AG04450 (cell line): ENCODE measurements around the gene SIRT7. TPM values are rescaled to one million over a fixed set of nuclear protein-coding genes. Genes with fewer than 3 reads are reported as not detected.

ENCODE experiments used
- CTCF ChIA-PET: fragments of 300-600, 350-600 bp; formaldehyde crosslinking; extraction: SDS; loops from one replicate; lab custom pipeline; 2022; ENCODE audit warnings: antibody characterized with exemption, inconsistent platforms; lab: Charles Lee
- POLR2A ChIA-PET: fragments of 350-600 bp; formaldehyde crosslinking; extraction: SDS; loops from one replicate; lab custom pipeline; 2021; ENCODE audit warnings: antibody characterized with exemption, inconsistent platforms; lab: Yijun Ruan, JAX
- DNase-seq: peaks from one replicate; pipeline ENCODE4 v3.0.0-alpha.2; 2011; ENCODE audit warnings: low read depth, low spot score
- H3K27ac ChIP-seq: one replicate; pipeline ENCODE4 v1.5.1; 2012; ENCODE audit warnings: low read depth, low read length, control low read depth
- H3K27me3 ChIP-seq: one replicate; pipeline ENCODE4 v1.6.0; 2012; ENCODE audit warnings: low read length; ENCODE audit not compliant: control insufficient read depth, insufficient read depth
- H3K4me3 ChIP-seq: 2 replicates; pipeline ENCODE4 v1.5.1; 2011; ENCODE audit warnings: mild to moderate bottlenecking, low read depth, low read length, control low read depth
- H3K9me3 ChIP-seq: 2 replicates; pipeline ENCODE4 v1.5.1; 2012; ENCODE audit warnings: low read length; ENCODE audit not compliant: control insufficient read depth, insufficient read depth
- polyA plus RNA-seq: library from polyadenylated mRNA; depleted of rRNA; stranded (reverse); fragments of >200 nt; gene quantifications from 2 replicates; pipeline ENCODE4 v1.2.3, GENCODE V29; 2011
- TF ChIP-seq, protein P1 (sequence below): IDR thresholded peaks from 2 replicates; pipeline ENCODE4 v1.5.1; 2011; ENCODE audit warnings: low read depth, low read length, control low read depth, inconsistent platforms

The SIRT7 gene
- polyA plus RNA-seq, 1 experiment, result 4.3 TPM

DNA sequence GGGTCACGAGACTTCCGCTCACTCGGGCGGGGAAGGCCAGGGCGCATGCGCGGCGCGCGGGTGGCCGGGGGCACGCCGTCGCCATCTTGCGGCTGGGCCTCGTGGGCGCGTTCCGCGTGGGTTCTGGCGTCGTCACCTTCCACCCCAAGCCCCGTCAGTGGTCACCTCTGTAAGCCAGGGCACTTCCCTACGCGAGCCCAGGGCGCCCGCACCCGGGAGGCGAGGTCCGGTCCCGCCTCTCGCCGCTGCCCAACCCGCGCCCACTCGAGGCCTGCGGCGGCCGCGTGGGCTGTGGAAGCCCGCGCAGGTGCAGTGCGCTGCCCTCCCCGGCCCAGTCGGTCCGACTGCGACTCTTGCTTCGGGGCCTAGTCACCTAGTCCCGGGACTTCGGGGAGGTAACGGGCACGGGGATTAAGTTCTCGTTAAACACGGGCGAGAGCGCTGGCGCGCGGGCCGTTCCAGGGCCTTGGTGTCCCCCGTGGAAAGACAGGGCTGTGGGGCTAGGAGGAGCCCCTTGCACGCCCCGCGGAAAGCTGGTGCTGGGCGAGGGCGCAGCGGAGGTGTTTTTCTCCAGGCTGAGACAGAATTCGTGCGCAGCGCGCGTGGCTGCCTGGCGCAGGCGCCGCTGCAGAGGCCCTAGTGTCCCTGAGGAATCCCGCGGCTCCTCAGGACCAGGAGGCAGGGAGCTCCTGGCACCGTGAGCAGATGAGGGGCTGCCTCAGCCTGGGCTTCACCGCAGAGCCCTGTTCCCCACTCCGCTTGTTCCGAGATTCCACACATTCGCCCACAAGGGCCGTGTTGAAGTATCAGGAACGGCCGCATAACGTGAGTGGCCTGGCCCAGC lies 46.4 kb downstream of the SIRT7 start:
- Histone ChIP-seq H3K27me3 (no peaks in the 10 kb centered on the region), H3K9me3 (no peaks in the 10 kb centered on the region; the same call in 1 of the 2 replicates), H3K4me3 (peak overlapping the region; percentile 81), H3K27ac (peak overlapping the region; percentile 77)
- ChIA-PET CTCF (no interaction called here), POLR2A (no interaction called here)
- TF ChIP-seq, protein P1, sequence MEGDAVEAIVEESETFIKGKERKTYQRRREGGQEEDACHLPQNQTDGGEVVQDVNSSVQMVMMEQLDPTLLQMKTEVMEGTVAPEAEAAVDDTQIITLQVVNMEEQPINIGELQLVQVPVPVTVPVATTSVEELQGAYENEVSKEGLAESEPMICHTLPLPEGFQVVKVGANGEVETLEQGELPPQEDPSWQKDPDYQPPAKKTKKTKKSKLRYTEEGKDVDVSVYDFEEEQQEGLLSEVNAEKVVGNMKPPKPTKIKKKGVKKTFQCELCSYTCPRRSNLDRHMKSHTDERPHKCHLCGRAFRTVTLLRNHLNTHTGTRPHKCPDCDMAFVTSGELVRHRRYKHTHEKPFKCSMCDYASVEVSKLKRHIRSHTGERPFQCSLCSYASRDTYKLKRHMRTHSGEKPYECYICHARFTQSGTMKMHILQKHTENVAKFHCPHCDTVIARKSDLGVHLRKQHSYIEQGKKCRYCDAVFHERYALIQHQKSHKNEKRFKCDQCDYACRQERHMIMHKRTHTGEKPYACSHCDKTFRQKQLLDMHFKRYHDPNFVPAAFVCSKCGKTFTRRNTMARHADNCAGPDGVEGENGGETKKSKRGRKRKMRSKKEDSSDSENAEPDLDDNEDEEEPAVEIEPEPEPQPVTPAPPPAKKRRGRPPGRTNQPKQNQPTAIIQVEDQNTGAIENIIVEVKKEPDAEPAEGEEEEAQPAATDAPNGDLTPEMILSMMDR, result peak; percentile 27; the same call in 1 of the 2 replicates
- DNase-seq, result peak; percentile 47

DNA sequence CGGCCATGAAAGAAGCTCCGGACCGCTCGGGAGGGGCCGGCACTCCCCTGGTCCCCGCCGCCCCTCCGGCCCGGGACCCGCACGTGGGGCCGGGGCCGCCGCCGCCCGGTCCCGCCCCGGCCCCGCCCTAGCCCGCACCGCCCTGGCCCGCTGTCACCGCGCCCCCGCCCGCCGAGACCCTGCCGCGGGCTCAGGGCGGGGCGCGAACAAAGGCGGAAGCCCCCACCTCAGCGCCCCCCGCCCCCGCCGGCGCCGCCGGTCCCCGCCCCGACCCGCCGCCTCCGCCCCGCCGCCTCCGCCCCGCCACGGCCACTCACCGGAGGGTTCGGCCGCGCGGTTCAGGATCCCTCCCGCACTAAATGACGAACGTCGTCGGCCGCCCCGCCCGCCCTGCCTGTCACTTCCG lies 47.0 kb downstream of the SIRT7 start, which contains the start of gene ARHGDIA:
TSS of gene ARHGDIA (minus strand) at position 357 of the 406 bp plus-strand sequence. CDS start 1,407 bp downstream, outside the sequence.
- ChIA-PET CTCF (interaction anchor here (0.8 kb wide), 1 partner anchor 50 kb away, joined by 3 read pairs; no protein-coding TSS in a partner anchor), POLR2A (interaction anchor here (1.9 kb wide), 1 partner anchor 10 kb away, joined by 11 read pairs; the partner anchor contains the start of gene P4HB)
- no peak for DNase-seq
- no peaks in the 10 kb centered on the region; the same call in 1 of the 2 replicates for H3K9me3 ChIP-seq
- H3K27ac ChIP-seq, result peak within 1 kb of the TSS; percentile 88
- H3K4me3 ChIP-seq, result peak within 1 kb of the TSS; percentile 81
- H3K27me3 ChIP-seq, result no peaks in the 10 kb centered on the region
- TF ChIP-seq, protein P1, result no peak

DNA sequence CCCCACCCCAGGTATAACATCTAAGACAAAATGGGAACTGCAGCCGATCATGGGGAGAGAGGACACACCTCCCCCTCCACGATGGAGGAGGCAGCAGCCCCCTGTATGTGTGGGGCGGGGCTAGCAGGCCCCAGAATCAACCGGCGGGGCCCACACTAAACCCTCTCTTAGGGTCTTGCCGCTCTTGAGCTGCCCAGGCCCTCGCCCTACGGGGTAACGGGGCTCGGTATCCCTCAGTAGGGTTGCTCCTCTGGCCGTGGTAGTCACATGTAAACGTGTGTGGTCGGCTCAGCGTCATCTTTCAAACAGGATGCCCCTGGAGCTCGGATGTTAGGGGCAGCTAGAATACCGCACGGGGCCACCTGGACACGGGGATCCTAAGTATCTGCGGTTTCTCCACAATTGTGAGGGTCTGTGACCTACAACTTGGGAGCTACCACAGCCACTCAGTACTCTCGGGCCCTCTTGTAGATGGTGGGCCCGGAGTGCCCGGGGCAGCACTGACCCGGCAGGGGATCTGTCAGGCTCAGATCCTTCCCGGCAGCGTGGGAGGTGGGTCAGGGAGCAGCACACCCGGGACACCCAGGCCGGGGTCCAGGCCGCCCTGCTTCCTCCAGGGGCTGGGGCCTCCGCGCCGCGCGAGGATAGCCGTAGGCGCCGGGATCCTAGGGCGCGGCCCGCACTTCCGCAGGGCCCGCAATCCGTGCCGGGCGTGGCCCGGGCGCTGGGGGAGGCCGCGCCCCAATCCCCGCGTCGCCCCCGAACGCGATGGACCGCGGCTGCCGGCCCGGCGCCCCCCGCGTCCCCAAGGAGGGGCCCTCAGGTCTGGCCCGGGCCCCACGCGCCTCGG lies 47.6 kb downstream of the SIRT7 start:
- POLR2A ChIA-PET, result interaction anchor here (0.6 to 1.9 kb wide), 5 partner anchors 9 to 362 kb away, joined by 3 to 11 read pairs (median 4); partner anchors contain the start of genes ARL16, HGS, MCRIP1 and P4HB
- Histone ChIP-seq H3K27me3 (no peaks in the 10 kb centered on the region), H3K4me3 (peak overlapping the region; percentile 81), H3K9me3 (no peaks in the 10 kb centered on the region; the same call in 1 of the 2 replicates), H3K27ac (peak overlapping the region; percentile 88)
- TF ChIP-seq, protein P1, result no peak
- DNase-seq, result no peak
- CTCF ChIA-PET, result interaction anchor here (0.6 to 0.8 kb wide), 2 partner anchors 50 to 195 kb away, joined by 3 read pairs; no protein-coding TSS in a partner anchor

DNA sequence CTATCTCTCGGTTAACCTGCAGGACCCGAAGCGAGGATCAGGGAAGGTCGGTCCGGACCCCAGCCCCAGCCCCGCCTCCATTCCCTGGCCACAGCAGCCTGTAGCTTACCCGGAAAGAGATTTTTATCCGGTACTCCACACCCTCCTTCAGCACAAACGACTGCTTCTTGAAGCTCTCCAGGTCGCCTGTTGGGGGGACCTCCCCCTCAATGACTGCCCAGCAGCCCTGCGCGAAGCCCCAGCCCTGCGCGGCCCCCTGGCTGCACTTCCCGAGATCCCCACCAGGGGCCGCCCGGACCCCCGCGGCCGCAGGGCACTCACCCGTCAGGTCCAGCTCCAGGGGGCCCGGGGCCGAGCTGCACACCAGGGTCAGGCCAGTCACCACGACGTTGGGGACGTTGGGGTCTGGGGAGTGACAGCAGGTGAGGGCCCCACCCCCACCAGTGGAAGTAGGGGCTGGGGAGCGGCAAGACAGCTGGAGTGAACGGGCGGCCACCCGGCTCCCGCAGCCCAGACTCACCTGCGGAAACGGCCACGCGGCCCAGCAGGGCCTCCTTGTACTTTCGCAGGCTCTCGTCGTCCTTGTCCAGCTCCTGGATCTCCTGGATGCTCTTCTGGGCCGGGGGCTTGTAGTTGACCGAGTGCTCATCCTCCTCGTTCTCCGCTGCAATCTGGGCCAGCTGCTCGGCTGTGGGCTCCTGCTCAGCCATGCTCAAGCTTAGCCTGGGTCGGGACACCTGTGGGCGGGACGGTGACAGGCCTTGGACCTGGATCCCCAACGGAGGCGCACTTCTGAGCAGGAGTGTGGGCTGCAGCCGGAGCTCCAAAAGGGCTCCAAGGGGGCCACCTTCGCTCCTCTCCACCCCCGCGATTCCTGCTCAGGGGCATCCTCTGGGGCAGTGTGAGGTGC lies 48.5 kb downstream of the SIRT7 start:
- no peak for DNase-seq
- CTCF ChIA-PET, result interaction anchor here (0.6 to 1.2 kb wide), 2 partner anchors 54 to 150 kb away, joined by 3 read pairs; no protein-coding TSS in a partner anchor
- POLR2A ChIA-PET, result interaction anchor here (0.5 to 1.9 kb wide), 6 partner anchors 8 to 364 kb away, joined by 3 to 11 read pairs (median 5); partner anchors contain the start of genes ARL16, HGS, MCRIP1 and P4HB

More for the DNA sequence above, 48.5 kb downstream of the SIRT7 start:
- H3K4me3 ChIP-seq, result peak overlapping the region; percentile 81
- no peaks in the 10 kb centered on the region; the same call in 1 of the 2 replicates for H3K9me3 ChIP-seq
- peak overlapping the region; percentile 88 for H3K27ac ChIP-seq
- H3K27me3 ChIP-seq, result no peaks in the 10 kb centered on the region
- TF ChIP-seq, protein P1, result peak; percentile 79
